ENCODE data around the gene AATK.

- TF ChIP-seq CTCF (IDR thresholded peaks at IDR 0.05): no peak
- TF ChIP-seq EP300 (IDR thresholded peaks at IDR 0.05; ENCODE audit: borderline replicate concordance in 1 of 2, low read depth in 1 of 2, low read length in 1 of 2): no peak
Observed at GRCh38 chr17:81102869-81103268, 63.2 kb downstream of the AATK start.
